ENCODE results near the gene UBXN11. TPM values are rescaled to one million over a fixed set of nuclear protein-coding genes. Genes with fewer than 3 reads are reported as not detected.

The UBXN11 gene
- total RNA-seq, 4 donors from 2014 or later = 3.7 to 12.1 (median 10.5) TPM

DNA sequence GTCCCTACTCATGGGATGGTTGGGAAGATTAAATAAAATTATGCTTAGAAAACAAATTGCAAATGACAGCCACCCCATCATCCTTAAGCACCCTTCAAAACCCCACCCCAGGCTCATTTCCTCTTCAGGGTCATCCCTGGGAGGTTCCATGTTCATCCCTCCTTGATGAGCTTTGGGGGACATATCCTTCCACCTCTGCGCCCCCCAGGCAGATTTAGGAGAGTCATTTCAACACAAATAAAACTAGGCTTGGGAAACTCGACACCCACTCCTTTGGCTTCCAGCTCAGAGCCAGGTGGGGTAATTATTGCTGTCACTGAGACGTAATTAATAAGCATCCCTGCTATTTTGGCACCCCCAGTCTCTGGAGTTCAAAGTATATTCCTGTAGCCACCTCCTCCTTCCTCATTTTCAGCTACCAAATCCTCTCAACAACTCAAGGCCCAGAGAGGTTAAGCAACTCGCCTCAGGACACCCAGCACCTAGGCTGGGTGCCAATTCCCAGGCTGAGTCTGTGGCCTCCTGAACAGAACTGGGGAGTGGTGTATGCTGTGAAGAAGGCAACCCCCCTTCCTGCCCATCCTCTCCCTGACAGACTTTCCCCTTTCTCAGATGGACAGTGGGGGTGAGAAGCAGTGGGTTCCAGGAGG, 46.9 kb upstream of the UBXN11 start:
- Histone ChIP-seq H3K4me1 (no peaks in the 10 kb centered on the region), H3K4me3 (no peak overlapping the region), H3K27me3 (peaks cover 60% of the 10 kb centered on the region), H3K27ac (no peak overlapping the region), H3K9me3 (no peaks in the 10 kb centered on the region), H3K36me3 (no peaks in the 10 kb centered on the region)
- ATAC-seq = no peak
- no peak for TF ChIP-seq POLR2AphosphoS5 (IDR thresholded peaks at IDR 0.05)
- TF ChIP-seq, protein P1, sequence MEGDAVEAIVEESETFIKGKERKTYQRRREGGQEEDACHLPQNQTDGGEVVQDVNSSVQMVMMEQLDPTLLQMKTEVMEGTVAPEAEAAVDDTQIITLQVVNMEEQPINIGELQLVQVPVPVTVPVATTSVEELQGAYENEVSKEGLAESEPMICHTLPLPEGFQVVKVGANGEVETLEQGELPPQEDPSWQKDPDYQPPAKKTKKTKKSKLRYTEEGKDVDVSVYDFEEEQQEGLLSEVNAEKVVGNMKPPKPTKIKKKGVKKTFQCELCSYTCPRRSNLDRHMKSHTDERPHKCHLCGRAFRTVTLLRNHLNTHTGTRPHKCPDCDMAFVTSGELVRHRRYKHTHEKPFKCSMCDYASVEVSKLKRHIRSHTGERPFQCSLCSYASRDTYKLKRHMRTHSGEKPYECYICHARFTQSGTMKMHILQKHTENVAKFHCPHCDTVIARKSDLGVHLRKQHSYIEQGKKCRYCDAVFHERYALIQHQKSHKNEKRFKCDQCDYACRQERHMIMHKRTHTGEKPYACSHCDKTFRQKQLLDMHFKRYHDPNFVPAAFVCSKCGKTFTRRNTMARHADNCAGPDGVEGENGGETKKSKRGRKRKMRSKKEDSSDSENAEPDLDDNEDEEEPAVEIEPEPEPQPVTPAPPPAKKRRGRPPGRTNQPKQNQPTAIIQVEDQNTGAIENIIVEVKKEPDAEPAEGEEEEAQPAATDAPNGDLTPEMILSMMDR (IDR thresholded peaks at IDR 0.05) = no peak
- TF ChIP-seq POLR2A (IDR thresholded peaks at IDR 0.05) = no peak
- no peak for TF ChIP-seq EP300 (IDR thresholded peaks at IDR 0.05)
- 64 to 74% methylated on average over 3 to 4 of the region's 4 CpGs for WGBS, 2 donors (ENCODE audit: low coverage in 1 of 2)

DNA sequence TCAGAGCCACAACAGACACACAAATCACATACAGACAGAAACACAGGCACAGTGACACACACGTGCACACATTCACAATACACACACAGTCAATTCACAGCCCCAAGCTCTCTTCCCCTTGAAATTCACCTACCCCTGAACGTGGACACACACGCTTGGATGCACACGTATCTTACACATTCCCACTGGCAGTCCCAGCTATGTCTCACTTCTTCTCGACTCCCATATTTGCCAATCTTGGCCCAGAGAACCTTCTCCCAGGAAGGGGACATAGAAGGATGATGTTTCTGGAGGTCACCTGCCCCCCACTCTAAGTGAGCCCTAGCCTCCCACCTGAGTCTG, 45.9 kb upstream of the UBXN11 start:
- H3K9me3 ChIP-seq = no peaks in the 10 kb centered on the region
- no peaks in the 10 kb centered on the region for H3K36me3 ChIP-seq
- no peak overlapping the region for H3K4me3 ChIP-seq
- no peak for ATAC-seq
- no peaks in the 10 kb centered on the region for H3K4me1 ChIP-seq
- H3K27ac ChIP-seq = no peak overlapping the region
- TF ChIP-seq, protein P1 (IDR thresholded peaks at IDR 0.05) = no peak
- no peak for TF ChIP-seq EP300 (IDR thresholded peaks at IDR 0.05)
- no peak for TF ChIP-seq POLR2AphosphoS5 (IDR thresholded peaks at IDR 0.05)
- no peak for TF ChIP-seq POLR2A (IDR thresholded peaks at IDR 0.05)
- H3K27me3 ChIP-seq = peaks cover 50% of the 10 kb centered on the region
- 80 to 83% methylated on average over 4 to 5 of the region's 5 CpGs for WGBS, 2 donors (ENCODE audit: low coverage in 1 of 2)

DNA sequence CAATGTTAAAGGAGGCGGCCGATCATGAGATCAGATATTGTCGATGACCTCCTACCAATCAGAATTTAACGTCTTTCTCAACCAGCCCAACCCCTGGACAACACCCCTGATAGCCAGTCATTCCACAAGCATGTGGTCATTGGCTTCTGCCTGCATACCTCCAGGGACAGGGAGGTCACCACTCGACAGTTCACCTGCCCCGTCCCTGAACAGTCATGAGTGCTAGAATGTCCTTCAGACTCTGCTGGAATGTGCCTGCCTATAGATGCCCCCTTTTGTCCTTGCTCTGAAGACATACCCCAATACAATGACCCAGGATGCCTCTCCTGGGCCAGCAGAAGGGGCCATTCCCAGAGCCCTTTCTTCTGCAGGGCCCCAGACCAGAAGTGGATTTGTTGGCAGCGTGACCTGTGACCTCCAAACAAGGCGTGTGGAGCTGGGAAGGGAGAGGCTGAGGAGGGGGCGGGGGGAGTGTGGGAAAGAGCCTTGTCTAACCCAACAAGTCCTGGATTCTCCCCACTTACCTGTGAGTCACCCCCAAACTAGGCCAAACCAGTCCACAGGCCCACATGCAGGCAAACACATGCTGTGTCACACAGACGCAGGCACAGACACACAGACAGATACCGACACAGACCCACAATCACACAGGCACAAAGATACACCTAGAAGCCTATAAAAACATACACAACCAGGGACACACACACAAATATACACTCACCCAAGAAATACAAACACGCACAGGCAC, 45.3 kb upstream of the UBXN11 start:
- no peak for ATAC-seq
- H3K27ac ChIP-seq = no peak overlapping the region
- no peaks in the 10 kb centered on the region for H3K4me1 ChIP-seq
- WGBS, 2 donors (ENCODE audit: low coverage in 1 of 2) = 78 to 91% methylated on average over 6 to 8 of the region's 12 CpGs
- no peak for TF ChIP-seq POLR2AphosphoS5 (IDR thresholded peaks at IDR 0.05)
- no peaks in the 10 kb centered on the region for H3K36me3 ChIP-seq
- H3K4me3 ChIP-seq = no peak overlapping the region
- peaks cover 44% of the 10 kb centered on the region for H3K27me3 ChIP-seq
- no peaks in the 10 kb centered on the region for H3K9me3 ChIP-seq

DNA sequence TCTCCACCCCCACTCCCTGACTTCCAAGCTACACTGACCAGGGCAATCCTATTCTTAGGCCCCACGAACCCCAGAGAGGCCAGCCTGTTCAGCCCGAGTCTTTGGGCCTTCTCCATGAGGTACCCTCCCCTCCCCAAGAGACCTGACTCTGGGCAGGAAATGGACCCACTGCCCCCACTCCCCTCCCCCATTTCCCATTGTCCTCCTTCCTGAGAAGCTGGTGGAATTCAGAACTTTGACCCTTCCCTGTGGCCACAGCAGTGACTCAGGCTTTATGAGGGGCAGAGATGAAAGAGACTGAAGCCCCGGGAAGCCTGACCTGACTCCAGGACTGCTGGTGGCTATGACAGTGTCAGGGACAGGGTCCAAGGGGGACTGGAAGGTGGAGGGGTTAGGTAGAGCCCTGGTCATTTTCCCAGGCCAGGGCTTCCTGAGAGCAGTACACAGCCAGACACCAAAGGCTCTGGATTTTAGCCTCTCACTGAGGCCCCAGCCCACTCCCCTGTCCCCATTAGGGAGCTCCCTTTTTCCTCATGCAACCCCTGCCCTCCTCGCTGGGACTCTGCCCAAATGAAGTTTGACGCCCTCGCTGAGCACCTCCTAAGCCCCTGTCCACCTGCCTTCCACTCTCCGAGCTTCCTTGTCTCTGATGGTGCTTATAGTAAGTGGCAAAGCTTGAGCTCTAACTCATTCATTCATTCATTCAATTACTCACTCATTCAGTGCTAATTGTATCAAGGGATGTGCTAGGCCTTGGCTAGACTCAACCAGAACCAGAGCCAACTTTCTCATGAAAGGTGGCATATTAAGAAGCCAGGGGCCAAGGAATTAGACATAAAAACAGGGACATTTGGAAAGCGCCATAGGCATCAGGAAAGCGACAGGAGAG, 44.5 kb upstream of the UBXN11 start:
- Histone ChIP-seq H3K27ac (no peak overlapping the region), H3K4me3 (no peak overlapping the region), H3K27me3 (peaks cover 37% of the 10 kb centered on the region), H3K9me3 (no peaks in the 10 kb centered on the region), H3K4me1 (no peaks in the 10 kb centered on the region), H3K36me3 (no peaks in the 10 kb centered on the region)
- TF ChIP-seq EP300 (IDR thresholded peaks at IDR 0.05) = no peak
- TF ChIP-seq POLR2A (IDR thresholded peaks at IDR 0.05) = no peak
- TF ChIP-seq, protein P1 (IDR thresholded peaks at IDR 0.05) = no peak
- TF ChIP-seq POLR2AphosphoS5 (IDR thresholded peaks at IDR 0.05) = no peak
- ATAC-seq = no peak
- WGBS, 2 donors (ENCODE audit: low coverage in 1 of 2) = 82 to 84% methylated on average over 6 of the region's 9 CpGs

DNA sequence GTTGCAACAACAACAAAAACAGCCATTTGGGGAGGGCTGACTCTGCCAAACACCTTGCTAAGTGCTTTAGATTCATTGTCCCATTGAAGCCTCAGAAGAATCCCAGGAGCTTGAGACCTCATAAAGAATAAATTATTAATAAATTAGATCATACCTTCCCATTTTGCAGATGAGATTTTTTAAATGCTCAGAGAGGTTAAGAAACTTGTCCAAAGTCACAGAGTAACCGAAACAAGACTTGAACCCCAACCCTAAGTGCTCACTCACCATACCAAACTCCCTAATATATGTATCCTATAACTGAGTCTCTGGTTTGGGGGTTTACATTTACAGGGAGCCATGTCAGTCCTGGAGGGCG, 43.9 kb upstream of the UBXN11 start:
- H3K4me1 ChIP-seq = no peaks in the 10 kb centered on the region
- TF ChIP-seq, protein P1 (IDR thresholded peaks at IDR 0.05) = no peak
- TF ChIP-seq POLR2A (IDR thresholded peaks at IDR 0.05) (no peak), EP300 (IDR thresholded peaks at IDR 0.05) (no peak), POLR2AphosphoS5 (IDR thresholded peaks at IDR 0.05) (no peak)
- no peaks in the 10 kb centered on the region for H3K9me3 ChIP-seq
- H3K36me3 ChIP-seq = no peaks in the 10 kb centered on the region
- WGBS, 2 donors (ENCODE audit: low coverage in 1 of 2) = 90 to 100% methylated on average over 1 to 2 of the region's 2 CpGs
- no peak overlapping the region for H3K4me3 ChIP-seq
- H3K27ac ChIP-seq = no peak overlapping the region
- H3K27me3 ChIP-seq = peaks cover 37% of the 10 kb centered on the region
- ATAC-seq = no peak

Measured in gastroesophageal sphincter (tissue), 4 donors.